SH-SY5Y (cell line): ENCODE results near the gene CLIC5.

Experiments used
- GATA2 ChIP-seq: IDR thresholded peaks from 2 replicates; pipeline ENCODE4 v1.6.1; 2011; ENCODE audit warnings: mild to moderate bottlenecking, low read depth, low read length
- GATA3 ChIP-seq: IDR thresholded peaks from 2 replicates; pipeline ENCODE4 v1.6.1; 2011; ENCODE audit warnings: low read depth, mild to moderate bottlenecking, low read length, moderate library complexity

- no peak for TF ChIP-seq GATA2
- TF ChIP-seq GATA3 = no peak
Measured at GRCh38 chr6:45832063-45832462, 183.6 kb downstream of the CLIC5 start.
